NCI-H1092 (cell line): ENCODE data around the gene ARMC5.
"Not testable (repeated sequence)": the region's sequence is repeated elsewhere in the genome, so short reads cannot be mapped to it uniquely, and the experiment has no call there.

Source experiments
- DNase-seq: peaks from one replicate; lab custom pipeline; 2025; lab: John Stamatoyannopoulos, UW

ARMC5 gene

GRCh38 chr16:31435341-31436220 is 23.7 kb upstream of the ARMC5 start:
- no peak for DNase-seq

GRCh38 chr16:31436221-31437045 is 22.9 kb upstream of the ARMC5 start:
- DNase-seq: no peak

GRCh38 chr16:31438414-31438813 is 20.9 kb upstream of the ARMC5 start:
- DNase-seq: no peak

GRCh38 chr16:31439023-31439422 is 20.3 kb upstream of the ARMC5 start:
- DNase-seq: not testable (repeated sequence)

GRCh38 chr16:31439519-31439918 is 19.8 kb upstream of the ARMC5 start:
- no peak for DNase-seq

- no peak for DNase-seq
These were observed 18.7 kb upstream of the ARMC5 start for GRCh38 chr16:31440516-31441184.

- DNase-seq: no peak
These were observed 17.3 kb upstream of the ARMC5 start for GRCh38 chr16:31441956-31442355.

- not testable (repeated sequence) for DNase-seq
These were observed 13.4 kb upstream of the ARMC5 start for GRCh38 chr16:31445931-31446330.

- no peak for DNase-seq
These were observed 8.1 kb upstream of the ARMC5 start for GRCh38 chr16:31451201-31451600.

- peak; percentile 34 for DNase-seq
These were observed 7.5 kb upstream of the ARMC5 start for GRCh38 chr16:31451681-31452351.

GRCh38 chr16:31452631-31453106 is 6.6 kb upstream of the ARMC5 start:
- no peak for DNase-seq

GRCh38 chr16:31453255-31454204 is 5.8 kb upstream of the ARMC5 start:
- no peak for DNase-seq

GRCh38 chr16:31455601-31456314 is 3.5 kb upstream of the ARMC5 start:
- DNase-seq: no peak

- no peak for DNase-seq
These were observed 2.3 kb upstream of the ARMC5 start for GRCh38 chr16:31456988-31457360.

GRCh38 chr16:31458073-31458843 is 1.0 kb upstream of the ARMC5 start:
- DNase-seq: peak; percentile 27

- DNase-seq: peak; percentile 99
These were observed 633 bp downstream of the ARMC5 start for GRCh38 chr16:31459687-31460581.

- DNase-seq: peak; percentile 11
These were observed 1.3 kb downstream of the ARMC5 start for GRCh38 chr16:31460582-31461002.
